NK-92 (cell line): ENCODE data around the gene COL11A1.

Source experiments
- DNase-seq: peaks from one replicate; lab custom pipeline; 2025; ENCODE audit not compliant: unreplicated experiment; lab: John Stamatoyannopoulos, UW

Gene COL11A1

GRCh38 chr1:102919659-102920058, 188.7 kb downstream of the COL11A1 start:
- DNase-seq = no peak

DNA sequence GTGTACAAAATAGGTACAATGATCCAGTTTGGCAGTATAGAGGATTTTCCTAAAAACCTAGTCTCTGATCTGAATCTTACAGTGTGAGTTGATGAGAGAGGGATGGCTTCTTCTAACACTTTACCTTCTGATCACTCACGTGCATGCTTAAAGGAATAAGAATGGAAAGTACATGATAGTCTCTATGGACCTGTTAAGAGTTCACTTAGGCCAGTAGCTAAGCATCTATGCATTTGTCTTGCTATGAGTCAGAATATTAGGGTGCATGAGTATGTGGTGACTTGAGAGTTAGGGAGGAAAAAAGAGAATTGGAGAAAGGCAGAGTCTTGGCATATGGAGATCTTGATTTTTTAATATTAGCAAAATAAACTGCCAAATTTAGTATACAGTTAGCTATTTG, 206.3 kb downstream of the COL11A1 start:
- no peak for DNase-seq

GRCh38 chr1:102899935-102900334, 208.4 kb downstream of the COL11A1 start:
- no peak for DNase-seq

GRCh38 chr1:102897557-102897956, 210.8 kb downstream of the COL11A1 start:
- DNase-seq = no peak

- no peak for DNase-seq
Measured at GRCh38 chr1:102896771-102897170, 211.6 kb downstream of the COL11A1 start.

GRCh38 chr1:102896286-102896685, 212.0 kb downstream of the COL11A1 start:
- no peak for DNase-seq

- DNase-seq = no peak
Measured at GRCh38 chr1:102891868-102892625, 216.3 kb downstream of the COL11A1 start.

GRCh38 chr1:102886638-102887037, 221.7 kb downstream of the COL11A1 start:
- DNase-seq = no peak

- DNase-seq = no peak
Measured at GRCh38 chr1:102884238-102884637, 224.1 kb downstream of the COL11A1 start.

DNA sequence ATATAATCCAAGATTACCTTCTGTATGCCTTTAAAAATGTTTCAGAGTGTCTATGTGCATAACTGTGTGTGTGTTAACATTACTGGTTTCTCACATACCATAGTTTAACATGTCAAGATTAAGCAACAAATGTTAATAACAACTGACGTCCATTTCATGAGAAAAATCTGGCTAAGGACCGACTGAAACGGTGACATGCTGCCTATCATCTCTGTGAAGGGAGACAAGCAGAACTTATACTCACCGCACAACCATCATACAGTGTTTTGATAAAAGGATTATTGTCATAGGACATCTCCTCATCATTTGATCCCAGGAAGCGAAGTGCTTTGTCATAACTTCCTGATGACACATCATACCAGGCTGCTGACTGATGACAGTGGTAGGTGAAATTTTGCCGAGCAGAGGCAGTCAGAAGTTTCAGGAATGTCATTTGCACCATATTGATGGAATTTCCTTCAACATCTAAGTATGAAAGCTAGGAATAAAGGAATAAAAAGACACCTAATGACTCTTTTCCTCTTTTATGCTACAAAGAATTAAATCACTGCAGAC, 228.8 kb downstream of the COL11A1 start:
- DNase-seq = no peak

DNA sequence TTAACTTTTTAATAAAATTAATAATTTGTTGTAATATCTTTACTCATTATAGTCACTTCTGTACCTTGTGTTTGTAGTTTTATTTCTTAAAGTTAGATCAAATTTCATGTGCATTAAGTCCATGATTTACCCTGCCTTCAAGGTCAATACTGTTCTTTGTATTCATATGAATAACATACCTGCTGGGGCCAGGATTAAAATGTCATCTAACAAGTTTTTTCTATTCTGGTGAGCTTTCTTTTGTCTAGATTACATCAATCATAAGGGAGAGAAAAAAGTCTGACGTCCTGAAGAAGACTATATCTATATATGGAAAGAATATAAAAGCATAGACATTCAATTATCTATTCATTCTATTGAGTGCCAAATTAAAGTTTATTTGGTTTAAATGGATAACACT, 232.6 kb downstream of the COL11A1 start:
- no peak for DNase-seq

GRCh38 chr1:102872526-102872925, 235.8 kb downstream of the COL11A1 start:
- no peak for DNase-seq

GRCh38 chr1:102872097-102872496, 236.2 kb downstream of the COL11A1 start:
- no peak for DNase-seq

GRCh38 chr1:102863704-102864103, 244.6 kb downstream of the COL11A1 start:
- no peak for DNase-seq

DNA sequence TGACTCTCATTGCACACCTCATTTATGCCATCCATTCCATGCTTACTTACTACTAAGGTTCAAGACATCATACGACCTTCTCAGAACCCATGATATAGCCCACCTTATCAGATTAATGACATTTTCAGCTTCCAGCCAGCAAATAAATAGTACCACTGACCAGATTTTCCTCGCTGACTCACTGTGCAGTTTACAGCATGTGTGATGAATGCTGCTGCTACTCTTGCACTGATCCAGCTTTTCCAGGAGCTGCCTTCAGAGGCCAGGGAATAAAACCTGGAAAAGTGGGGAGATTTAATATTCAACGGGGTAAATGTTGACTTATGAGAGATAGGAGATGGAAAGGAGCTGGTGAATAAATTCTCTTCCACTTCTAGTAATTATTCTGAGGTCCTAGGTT, 247.1 kb downstream of the COL11A1 start:
- no peak for DNase-seq

GRCh38 chr1:102858695-102859094, 249.6 kb downstream of the COL11A1 start:
- DNase-seq = no peak

DNA sequence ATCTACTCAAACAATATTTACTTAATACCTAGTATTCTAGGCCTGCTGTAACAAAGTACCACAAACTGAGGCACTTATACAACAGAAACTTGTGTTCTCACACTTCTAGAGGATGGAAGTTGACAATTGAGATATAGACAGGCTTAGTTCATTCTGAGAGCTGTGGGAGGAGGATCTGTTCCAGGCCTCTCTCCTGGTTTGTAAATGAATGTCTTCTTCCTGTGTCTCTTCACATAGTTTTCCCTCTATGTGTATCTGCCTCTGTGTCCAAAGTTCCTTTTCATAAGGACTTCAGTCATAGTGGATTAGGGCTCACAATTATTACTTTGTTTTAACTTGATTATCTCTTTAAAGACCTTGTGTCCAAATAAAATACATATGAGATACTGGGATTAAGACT, 251.1 kb downstream of the COL11A1 start:
- no peak for DNase-seq

DNA sequence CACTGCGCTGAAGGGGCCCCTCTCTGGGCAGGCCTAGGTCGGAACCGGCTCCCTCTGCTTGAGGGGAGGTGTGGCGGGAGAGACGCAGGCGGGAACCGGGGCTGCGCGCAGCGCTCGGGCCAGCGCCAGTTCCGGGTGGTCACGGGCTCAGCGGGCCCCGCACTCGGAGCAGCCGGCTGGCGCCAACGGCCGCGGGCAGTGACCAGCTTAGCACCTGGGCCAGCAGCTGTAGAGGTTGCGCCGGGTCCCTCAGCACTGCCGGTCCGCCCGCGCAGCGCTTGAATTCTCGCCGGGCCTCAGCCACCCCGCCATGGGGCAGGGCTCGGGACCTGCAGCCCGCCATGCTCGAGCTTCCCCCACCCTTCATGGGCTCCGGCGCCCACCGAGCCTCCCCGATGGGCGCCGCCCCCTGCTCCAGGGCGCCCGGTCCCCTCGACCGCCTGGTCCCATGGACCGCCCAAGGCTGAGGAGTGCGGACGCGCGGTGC, 254.6 kb downstream of the COL11A1 start:
- no peak for DNase-seq

- no peak for DNase-seq
Measured at GRCh38 chr1:102853136-102853535, 255.2 kb downstream of the COL11A1 start.

- no peak for DNase-seq
Measured at GRCh38 chr1:102852613-102853012, 255.7 kb downstream of the COL11A1 start.

- DNase-seq = no peak
Measured at GRCh38 chr1:102851616-102852015, 256.7 kb downstream of the COL11A1 start.

DNA sequence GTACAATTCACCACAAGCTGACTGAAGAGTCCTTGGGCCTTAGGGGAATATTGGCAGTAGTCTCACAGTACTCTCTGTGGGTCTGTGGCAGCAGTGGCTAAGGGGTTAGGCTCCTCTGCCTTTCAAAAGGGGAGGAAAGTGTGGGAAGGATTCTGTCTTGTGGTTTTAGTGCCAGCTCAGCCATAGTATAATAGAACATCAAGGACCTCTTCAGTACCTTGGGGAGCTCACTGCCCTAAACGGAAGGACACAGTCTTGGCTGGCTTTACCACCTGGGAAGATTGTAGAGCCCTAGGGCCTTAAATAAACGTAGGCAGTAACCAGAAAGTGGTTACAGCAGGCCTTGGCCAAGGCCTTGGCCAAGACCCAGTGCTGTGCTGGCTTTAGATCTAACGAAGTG, 265.7 kb downstream of the COL11A1 start:
- no peak for DNase-seq

- no peak for DNase-seq
Measured at GRCh38 chr1:102840741-102841140, 267.6 kb downstream of the COL11A1 start.
